Measurements from ENCODE around the gene FBXW11.

Gene FBXW11

GRCh38 chr5:172010278-172010677, 3.8 kb upstream of the FBXW11 start:
- peak; percentile 66 for DNase-seq

GRCh38 chr5:172009536-172010270, 3.3 kb upstream of the FBXW11 start:
- DNase-seq = no peak

- peak; percentile 94 for DNase-seq
Measured at GRCh38 chr5:172008689-172009141, 2.3 kb upstream of the FBXW11 start.

GRCh38 chr5:172008111-172008455, 1.6 kb upstream of the FBXW11 start:
- peak; percentile 28 for DNase-seq

DNA sequence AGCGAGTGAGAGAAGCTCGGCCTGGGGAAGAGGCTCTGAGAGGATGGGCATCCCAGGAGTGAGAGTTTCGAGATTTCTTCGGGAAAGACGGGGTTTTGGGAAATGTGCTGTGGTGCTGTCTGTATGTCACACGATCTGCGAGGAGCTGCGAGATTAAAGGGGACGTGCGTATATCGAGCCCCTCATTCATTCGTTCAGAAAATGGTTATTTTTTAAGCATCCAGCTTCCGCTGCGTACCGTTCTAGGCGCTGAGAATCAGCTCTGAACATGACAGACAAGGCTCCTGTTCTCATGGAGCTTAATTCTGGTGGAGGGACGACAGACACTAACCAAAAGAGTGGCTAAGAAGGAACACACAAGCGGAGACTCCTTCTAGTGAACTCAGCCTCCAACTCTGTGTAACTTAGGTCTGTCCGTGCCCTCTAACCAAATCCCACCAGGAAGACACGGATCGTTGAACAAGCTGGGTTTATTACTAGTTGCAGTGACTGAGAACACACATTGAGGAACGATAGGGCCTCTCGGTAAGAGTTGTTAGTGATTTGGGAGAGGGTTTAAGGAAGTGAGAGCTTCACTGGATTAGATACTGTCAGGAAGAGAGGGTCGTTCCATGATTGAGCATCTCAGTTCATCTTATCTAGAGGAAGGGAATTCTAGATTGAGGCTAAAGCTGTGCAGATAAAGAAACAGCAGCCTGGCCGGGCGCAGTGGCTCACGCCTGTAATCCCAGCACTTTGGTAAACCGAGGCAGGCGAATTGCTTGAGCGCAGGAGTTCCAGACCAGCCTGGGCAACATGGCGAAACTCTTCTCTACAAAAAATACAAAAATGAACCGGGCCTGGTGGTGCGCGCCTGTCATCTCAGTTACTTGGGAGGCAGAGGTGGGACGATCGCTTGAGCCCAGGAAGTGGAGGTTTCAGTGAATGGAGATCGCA, 1.0 kb upstream of the FBXW11 start:
- peak; percentile 53 for DNase-seq

GRCh38 chr5:172005708-172006320, 624 bp downstream of the FBXW11 start:
- peak; percentile 61 for DNase-seq

- peak; percentile 55 for DNase-seq
Measured at GRCh38 chr5:172004824-172005237, 1.6 kb downstream of the FBXW11 start.

DNA sequence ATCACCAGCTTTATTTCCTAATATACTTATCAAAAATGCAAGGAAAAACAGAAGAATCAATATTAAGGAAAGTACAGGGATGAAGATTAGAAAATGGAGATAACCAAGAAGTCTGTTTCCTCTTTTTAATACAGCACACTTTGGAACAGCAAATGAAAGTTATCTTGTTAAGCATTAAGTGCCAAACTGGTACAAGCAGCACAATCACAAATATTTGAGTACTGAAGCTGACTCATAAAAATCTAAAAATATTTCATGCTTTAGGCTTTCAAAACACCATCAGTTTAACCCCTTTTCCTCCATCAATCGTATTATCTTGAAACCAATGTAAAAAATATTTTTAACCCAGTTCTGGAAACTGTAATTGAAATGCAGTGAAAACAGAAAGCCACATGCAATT, 2.7 kb downstream of the FBXW11 start:
- peak; percentile 19 for DNase-seq

DNA sequence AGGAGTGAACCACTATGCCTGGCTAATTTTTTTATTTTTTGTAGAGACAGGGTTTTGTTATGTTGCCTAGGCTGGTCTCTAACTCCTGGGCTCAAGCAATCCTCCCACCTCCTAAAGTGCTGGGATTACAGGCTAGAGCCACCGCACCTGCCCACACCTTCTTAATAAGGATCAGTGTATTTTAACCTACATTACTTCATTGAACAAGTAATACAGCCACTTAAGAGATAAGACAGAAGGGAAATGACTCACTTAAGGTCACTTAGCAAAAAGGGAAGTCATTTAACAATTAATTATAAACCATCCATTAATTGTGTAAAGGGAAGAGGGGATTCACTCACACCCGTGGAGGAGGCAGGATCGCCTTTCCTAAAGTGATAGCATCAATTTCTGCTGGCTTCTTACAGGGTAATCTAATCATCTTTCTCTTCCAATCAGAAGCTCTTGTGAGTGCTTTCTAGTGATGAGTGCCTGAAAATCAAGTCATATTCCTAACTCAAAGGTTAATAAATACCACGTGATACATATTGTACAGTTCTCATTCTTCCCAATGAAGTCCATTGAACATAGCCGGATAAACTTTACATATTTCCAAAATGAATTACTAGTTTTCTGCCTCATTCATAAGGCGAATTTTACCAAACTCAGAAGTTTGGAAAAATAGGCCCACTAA, 3.5 kb downstream of the FBXW11 start:
- DNase-seq = peak; percentile 17

DNA sequence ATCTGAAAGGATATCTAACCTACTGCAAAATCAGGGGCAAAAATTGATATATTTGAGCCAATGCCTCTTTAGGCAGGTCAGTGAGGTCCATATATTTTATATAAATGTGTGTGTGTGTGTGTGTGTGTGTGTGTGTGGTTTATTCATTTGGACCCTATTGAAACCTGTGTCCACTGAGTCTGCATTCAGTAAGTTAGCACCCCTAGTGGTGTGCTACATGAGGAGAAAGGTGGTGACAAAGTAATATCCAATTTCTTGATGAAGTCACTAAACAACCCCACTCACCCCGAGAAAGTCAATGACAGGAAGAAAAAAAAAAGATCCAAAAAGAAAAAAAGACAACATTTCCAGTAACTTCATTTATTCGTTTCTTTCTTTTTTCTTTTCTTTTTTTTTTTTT, 4.1 kb downstream of the FBXW11 start:
- DNase-seq = peak; percentile 58

GRCh38 chr5:171999877-172000276, 6.6 kb downstream of the FBXW11 start:
- no peak for DNase-seq

GRCh38 chr5:171999100-171999499, 7.3 kb downstream of the FBXW11 start:
- DNase-seq = no peak

GRCh38 chr5:171997011-171997410, 9.4 kb downstream of the FBXW11 start:
- DNase-seq = no peak

DNA sequence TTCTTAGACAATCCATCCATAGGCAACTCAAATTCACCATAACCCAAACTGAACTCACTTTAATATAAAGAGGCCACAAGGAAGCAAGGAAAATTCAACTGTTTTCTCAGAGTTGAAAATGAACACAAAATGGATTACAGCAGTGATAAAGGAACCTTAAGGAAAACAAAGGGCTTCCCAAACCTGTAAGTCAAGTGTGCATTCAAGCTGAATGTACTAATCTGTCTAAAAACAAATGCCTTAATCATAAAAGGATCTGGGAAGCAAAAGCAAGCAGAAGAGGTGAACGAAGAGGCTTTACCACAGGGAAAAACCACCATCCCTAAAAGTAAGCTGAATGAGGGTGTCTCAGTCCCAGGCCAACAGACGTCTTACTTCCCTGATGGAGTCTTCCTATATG, 13.6 kb downstream of the FBXW11 start:
- DNase-seq = no peak

DNA sequence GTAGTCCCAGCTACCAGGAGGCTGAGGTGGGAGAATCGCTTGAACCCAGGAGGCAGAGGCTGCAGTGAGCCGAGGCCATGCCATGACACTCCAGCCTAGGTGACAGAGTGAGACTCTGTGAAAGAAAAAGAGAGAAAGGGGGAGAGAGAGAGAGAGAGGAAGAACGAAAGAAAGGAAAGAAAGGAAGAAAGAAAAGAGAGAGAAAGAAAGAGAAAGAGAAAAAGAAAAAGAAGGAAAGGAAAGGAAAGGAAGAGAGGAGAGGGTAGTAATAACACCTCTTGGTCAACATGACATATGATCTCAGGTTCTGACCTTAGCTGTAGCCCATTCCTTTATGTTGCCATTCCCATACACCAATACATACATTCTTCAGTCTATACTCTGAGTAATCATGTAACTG, 14.1 kb downstream of the FBXW11 start:
- no peak for DNase-seq

- no peak for DNase-seq
Measured at GRCh38 chr5:171990713-171991015, 15.8 kb downstream of the FBXW11 start.

- no peak for DNase-seq
Measured at GRCh38 chr5:171989946-171990712, 16.3 kb downstream of the FBXW11 start.

- DNase-seq = no peak
Measured at GRCh38 chr5:171989276-171989675, 17.2 kb downstream of the FBXW11 start.

GRCh38 chr5:171986772-171987171, 19.7 kb downstream of the FBXW11 start:
- DNase-seq = no peak

GRCh38 chr5:171984748-171985419, 21.6 kb downstream of the FBXW11 start:
- no peak for DNase-seq

- DNase-seq = no peak
Measured at GRCh38 chr5:171981847-171982246, 24.6 kb downstream of the FBXW11 start.

DNA sequence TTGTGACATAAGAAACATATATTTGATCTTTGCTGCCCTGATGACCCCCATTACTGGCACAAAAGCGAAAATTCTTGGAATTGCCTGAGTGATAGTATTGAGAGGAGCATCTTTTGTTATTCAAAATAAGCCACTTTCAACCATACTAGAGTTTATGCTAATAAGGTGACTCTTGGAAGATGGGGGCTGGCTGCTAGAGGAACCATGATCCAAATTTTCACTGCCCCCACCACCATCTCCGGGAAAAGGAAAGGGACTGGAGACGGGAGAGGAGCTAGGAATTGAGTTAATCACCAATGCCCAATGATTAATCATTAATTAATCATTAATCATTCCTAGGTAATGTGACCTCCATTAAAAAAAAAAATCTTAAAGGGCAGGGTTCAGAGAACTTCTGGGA, 25.6 kb downstream of the FBXW11 start:
- no peak for DNase-seq
